Measurements from ENCODE around the gene HINFP.
"Not testable (repeated sequence)": the region's sequence is repeated elsewhere in the genome, so short reads cannot be mapped to it uniquely, and the experiment has no call there.

Gene HINFP

GRCh38 chr11:119155733-119156492, 34.5 kb downstream of the HINFP start:
- DNase-seq (ENCODE audit: low read depth) = no peak

GRCh38 chr11:119156496-119156895, 35.1 kb downstream of the HINFP start:
- DNase-seq (ENCODE audit: low read depth) = no peak

GRCh38 chr11:119157063-119157462, 35.7 kb downstream of the HINFP start:
- no peak for DNase-seq (ENCODE audit: low read depth)

GRCh38 chr11:119158467-119158866, 37.1 kb downstream of the HINFP start:
- no peak for DNase-seq (ENCODE audit: low read depth)

GRCh38 chr11:119160151-119160550, 38.8 kb downstream of the HINFP start:
- DNase-seq (ENCODE audit: low read depth) = no peak

- no peak for DNase-seq (ENCODE audit: low read depth)
Measured at GRCh38 chr11:119161871-119162270, 40.5 kb downstream of the HINFP start.

- no peak for DNase-seq (ENCODE audit: low read depth)
Measured at GRCh38 chr11:119166368-119167076, 45.1 kb downstream of the HINFP start.

- DNase-seq (ENCODE audit: low read depth) = not testable (repeated sequence)
Measured at GRCh38 chr11:119167077-119167458, 45.7 kb downstream of the HINFP start.

- DNase-seq (ENCODE audit: low read depth) = no peak
Measured at GRCh38 chr11:119167933-119168332, 46.6 kb downstream of the HINFP start.

GRCh38 chr11:119168471-119169281, 47.3 kb downstream of the HINFP start, which contains the start of gene NLRX1:
TSS of gene NLRX1 (plus strand) at chr11:119168725. CDS start at chr11:119171404, 2,679 bp downstream.
- DNase-seq (ENCODE audit: low read depth) = peak; percentile 69

- DNase-seq (ENCODE audit: low read depth) = no peak
Measured at GRCh38 chr11:119169282-119169719, 47.9 kb downstream of the HINFP start.

GRCh38 chr11:119172513-119172912, 51.1 kb downstream of the HINFP start:
- DNase-seq (ENCODE audit: low read depth) = no peak

GRCh38 chr11:119173453-119173852, 52.1 kb downstream of the HINFP start:
- no peak for DNase-seq (ENCODE audit: low read depth)

GRCh38 chr11:119175493-119176077, 54.2 kb downstream of the HINFP start:
- DNase-seq (ENCODE audit: low read depth) = no peak

- no peak for DNase-seq (ENCODE audit: low read depth)
Measured at GRCh38 chr11:119178166-119178680, 56.8 kb downstream of the HINFP start.

- no peak for DNase-seq (ENCODE audit: low read depth)
Measured at GRCh38 chr11:119179342-119179741, 58.0 kb downstream of the HINFP start.

GRCh38 chr11:119179983-119180382, 58.6 kb downstream of the HINFP start:
- DNase-seq (ENCODE audit: low read depth) = no peak

GRCh38 chr11:119180729-119181676, 59.6 kb downstream of the HINFP start:
- DNase-seq (ENCODE audit: low read depth) = no peak

- DNase-seq (ENCODE audit: low read depth) = no peak
Measured at GRCh38 chr11:119181677-119182412, 60.5 kb downstream of the HINFP start.

- not testable (repeated sequence) for DNase-seq (ENCODE audit: low read depth)
Measured at GRCh38 chr11:119184399-119184798, 63.0 kb downstream of the HINFP start.

All from stromal cell of bone marrow (primary cell).